Smooth muscle cell (in vitro differentiated cells): Measurements from ENCODE around the gene SKI. TPM values are rescaled to one million over a fixed set of nuclear protein-coding genes. Genes with fewer than 3 reads are reported as not detected.
A peak's percentile ranks its signal among the peaks of the same experiment; 100 is the strongest.

ENCODE experiments used
- DNase-seq: peaks from one replicate; lab custom pipeline; 2025; ENCODE audit not compliant: unreplicated experiment; lab: John Stamatoyannopoulos, UW
- H2AFZ ChIP-seq: fragments of 200-600 bp; sonication (generic); 2 replicates; pipeline ENCODE4 v1.6.0; 2016; ENCODE audit warnings: antibody characterized with exemption, low read depth, mild to moderate bottlenecking
- H3F3A ChIP-seq: fragments of 200-600 bp; sonication (generic); 2 replicates; pipeline ENCODE4 v1.6.0; 2017; ENCODE audit warnings: antibody characterized with exemption, low read depth
- H3K27ac ChIP-seq: fragments of 200-600 bp; sonication (generic); 2 replicates; pipeline ENCODE4 v1.5.1; 2016; ENCODE audit warnings: low read depth, mild to moderate bottlenecking
- H3K27me3 ChIP-seq: fragments of 200-600 bp; sonication (generic); 2 replicates; pipeline ENCODE4 v1.6.1; 2016; ENCODE audit warnings: low read depth, mild to moderate bottlenecking
- H3K36me3 ChIP-seq: fragments of 200-600 bp; sonication (generic); 2 replicates; pipeline ENCODE4 v1.5.1; 2016; ENCODE audit warnings: low read depth
- H3K4me1 ChIP-seq: fragments of 200-600 bp; sonication (generic); 2 replicates; pipeline ENCODE4 v1.5.1; 2016; ENCODE audit warnings: low read depth
- H3K4me2 ChIP-seq: fragments of 200-600 bp; sonication (generic); 2 replicates; pipeline ENCODE4 v1.6.0; 2016; ENCODE audit warnings: mild to moderate bottlenecking
- H3K4me3 ChIP-seq: fragments of 200-600 bp; sonication (generic); 2 replicates; pipeline ENCODE4 v1.5.1; 2016; ENCODE audit warnings: mild to moderate bottlenecking
- H3K79me2 ChIP-seq: fragments of 200-600 bp; sonication (generic); 2 replicates; pipeline ENCODE4 v1.6.0; 2016; ENCODE audit warnings: low read depth, mild to moderate bottlenecking
- H3K9ac ChIP-seq: fragments of 200-600 bp; sonication (generic); 2 replicates; pipeline ENCODE4 v1.6.0; 2016; ENCODE audit warnings: low read depth
- H3K9me3 ChIP-seq: fragments of 200-600 bp; sonication (generic); replicated peaks from 2 replicates; pipeline ENCODE4 v1.5.1; 2016; ENCODE audit warnings: low read depth
- H4K20me1 ChIP-seq: fragments of 200-600 bp; sonication (generic); 2 replicates; pipeline ENCODE4 v1.6.0; 2016; ENCODE audit warnings: low read depth
- WGBS: methylation state at CpG from one replicate; pipeline ENCODE4 v1.1.7; 2016; ENCODE audit warnings: low lambda C conversion rate; 5-methylcytosine and 5-hydroxymethylcytosine counted together
- polyA plus RNA-seq: library from polyadenylated mRNA; unstranded; fragments of >200 nt; fragmentation: Nextera tagmentation; extraction: Ambion mirVana; gene quantifications from 2 replicates; pipeline ENCODE4 v1.2.1, GENCODE V29; 2016
- total RNA-seq: library from RNA; depleted of rRNA; stranded (reverse); fragments of >200 nt; gene quantifications from 2 replicates; pipeline ENCODE4 v1.2.3, GENCODE V29; 2014
- TF ChIP-seq, protein P1 (sequence below): fragments of 200-600 bp; sonication (generic); IDR thresholded peaks from 2 replicates; pipeline ENCODE4 v1.5.1; 2017; ENCODE audit warnings: borderline replicate concordance, mild to moderate bottlenecking, antibody characterized with exemption; ENCODE audit not compliant: insufficient read depth, poor library complexity, severe bottlenecking

SKI gene
- total and polyA plus RNA-seq, 2 experiments from 2014 or later = 4.2 to 19.6 TPM

DNA sequence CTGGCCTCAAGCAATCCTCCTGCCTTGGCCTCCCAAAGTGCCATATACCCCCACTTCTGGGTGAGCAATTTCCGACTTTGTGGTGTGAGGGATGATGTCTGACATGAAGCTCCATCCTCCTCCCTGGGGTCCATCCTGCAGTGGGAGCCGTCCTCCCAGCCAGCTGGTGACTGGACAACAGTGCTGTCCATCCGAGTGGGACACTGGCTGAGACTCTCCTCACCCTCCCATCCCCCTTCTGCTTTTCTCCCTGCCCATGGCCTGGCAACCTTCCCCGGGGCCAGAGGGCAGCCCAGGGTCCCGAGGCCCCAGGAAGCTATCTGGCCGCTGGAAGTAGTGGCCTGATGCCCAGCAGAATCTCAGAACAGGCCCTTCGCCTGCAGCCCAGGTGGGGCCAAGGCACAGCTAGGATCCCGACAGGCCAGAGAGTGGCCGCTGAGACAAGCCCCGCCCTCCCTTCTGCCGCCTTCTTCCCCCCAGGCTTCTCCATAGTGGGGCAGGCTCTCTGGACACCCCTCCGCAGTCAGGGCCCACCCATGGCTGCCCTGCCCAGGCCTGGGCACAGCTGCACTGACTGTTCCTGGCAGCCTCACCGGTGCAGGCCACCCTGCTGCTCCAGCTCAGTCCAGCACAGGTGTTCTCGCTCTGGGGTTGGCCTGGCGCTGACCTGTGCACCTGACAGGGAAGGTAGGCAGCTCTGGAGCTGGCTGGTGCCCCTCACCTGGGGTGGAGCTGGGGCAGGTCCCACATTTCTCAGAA lies 25.1 kb upstream of the SKI start:
- peaks cover 14% of the 10 kb centered on the region for H3K79me2 ChIP-seq
- no peak overlapping the region for H3K9ac ChIP-seq
- TF ChIP-seq, protein P1, sequence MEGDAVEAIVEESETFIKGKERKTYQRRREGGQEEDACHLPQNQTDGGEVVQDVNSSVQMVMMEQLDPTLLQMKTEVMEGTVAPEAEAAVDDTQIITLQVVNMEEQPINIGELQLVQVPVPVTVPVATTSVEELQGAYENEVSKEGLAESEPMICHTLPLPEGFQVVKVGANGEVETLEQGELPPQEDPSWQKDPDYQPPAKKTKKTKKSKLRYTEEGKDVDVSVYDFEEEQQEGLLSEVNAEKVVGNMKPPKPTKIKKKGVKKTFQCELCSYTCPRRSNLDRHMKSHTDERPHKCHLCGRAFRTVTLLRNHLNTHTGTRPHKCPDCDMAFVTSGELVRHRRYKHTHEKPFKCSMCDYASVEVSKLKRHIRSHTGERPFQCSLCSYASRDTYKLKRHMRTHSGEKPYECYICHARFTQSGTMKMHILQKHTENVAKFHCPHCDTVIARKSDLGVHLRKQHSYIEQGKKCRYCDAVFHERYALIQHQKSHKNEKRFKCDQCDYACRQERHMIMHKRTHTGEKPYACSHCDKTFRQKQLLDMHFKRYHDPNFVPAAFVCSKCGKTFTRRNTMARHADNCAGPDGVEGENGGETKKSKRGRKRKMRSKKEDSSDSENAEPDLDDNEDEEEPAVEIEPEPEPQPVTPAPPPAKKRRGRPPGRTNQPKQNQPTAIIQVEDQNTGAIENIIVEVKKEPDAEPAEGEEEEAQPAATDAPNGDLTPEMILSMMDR = no peak
- no peak for DNase-seq
- no peak overlapping the region for H3K27ac ChIP-seq
- peaks cover 10% of the 10 kb centered on the region for H3K4me1 ChIP-seq
- no peak overlapping the region for H3K4me2 ChIP-seq
- no peaks in the 10 kb centered on the region for H4K20me1 ChIP-seq
- H3F3A ChIP-seq = peaks cover 8% of the 10 kb centered on the region
- H3K36me3 ChIP-seq = no peaks in the 10 kb centered on the region
- H3K27me3 ChIP-seq = no peaks in the 10 kb centered on the region
- no peaks in the 10 kb centered on the region for H3K9me3 ChIP-seq
- no peak overlapping the region for H3K4me3 ChIP-seq
- WGBS = 92% methylated on average over 12 of the region's 15 CpGs
- H2AFZ ChIP-seq = no peak overlapping the region

DNA sequence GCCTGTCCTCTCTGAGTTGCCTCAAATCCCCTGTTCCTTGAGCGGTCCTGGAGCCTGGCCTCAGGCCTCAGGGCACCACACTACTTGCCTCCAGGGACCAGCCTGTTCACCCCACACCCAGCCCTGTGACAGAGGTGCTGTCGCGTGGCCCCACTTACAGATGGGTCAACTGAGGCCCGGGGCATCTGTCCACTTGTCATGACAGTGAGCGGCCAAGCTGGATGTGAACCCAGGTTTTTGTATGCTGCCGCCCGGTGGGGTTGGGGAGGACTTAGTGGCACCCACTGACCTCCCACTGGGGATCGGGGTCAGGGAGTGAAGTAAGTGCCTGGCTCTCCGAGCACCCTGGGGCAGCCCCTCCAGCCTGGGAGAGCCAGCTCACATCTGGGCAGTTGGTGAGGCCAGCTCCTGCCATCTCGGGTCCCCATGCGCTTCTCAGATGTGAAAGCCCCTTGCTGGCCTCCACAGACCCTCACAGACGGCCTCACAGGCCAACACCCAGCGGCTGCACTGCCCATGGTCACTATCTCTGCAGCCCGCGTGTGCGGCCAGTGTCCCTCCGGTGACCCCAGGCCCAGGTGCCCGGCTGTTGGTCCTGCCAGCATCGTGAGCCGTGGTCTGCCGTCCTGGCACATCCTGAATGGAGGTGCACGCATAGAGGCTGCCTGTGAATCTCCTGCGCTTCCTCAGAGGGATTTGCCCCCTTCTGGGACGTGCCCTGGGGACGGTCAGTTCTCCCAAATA lies 24.3 kb upstream of the SKI start:
- Histone ChIP-seq H4K20me1 (no peaks in the 10 kb centered on the region), H3K4me2 (peak overlapping the region; percentile 97), H3K27ac (peak overlapping the region; percentile 66), H3K9me3 (no peaks in the 10 kb centered on the region), H3F3A (peaks cover 10% of the 10 kb centered on the region), H3K36me3 (no peaks in the 10 kb centered on the region), H3K4me3 (peak overlapping the region; percentile 63), H3K27me3 (no peaks in the 10 kb centered on the region), H2AFZ (no peak overlapping the region), H3K9ac (no peak overlapping the region), H3K4me1 (peaks cover 15% of the 10 kb centered on the region), H3K79me2 (peaks cover 14% of the 10 kb centered on the region)
- DNase-seq = no peak
- 79% methylated on average over 25 of the region's 25 CpGs for WGBS
- TF ChIP-seq, protein P1 = no peak

DNA sequence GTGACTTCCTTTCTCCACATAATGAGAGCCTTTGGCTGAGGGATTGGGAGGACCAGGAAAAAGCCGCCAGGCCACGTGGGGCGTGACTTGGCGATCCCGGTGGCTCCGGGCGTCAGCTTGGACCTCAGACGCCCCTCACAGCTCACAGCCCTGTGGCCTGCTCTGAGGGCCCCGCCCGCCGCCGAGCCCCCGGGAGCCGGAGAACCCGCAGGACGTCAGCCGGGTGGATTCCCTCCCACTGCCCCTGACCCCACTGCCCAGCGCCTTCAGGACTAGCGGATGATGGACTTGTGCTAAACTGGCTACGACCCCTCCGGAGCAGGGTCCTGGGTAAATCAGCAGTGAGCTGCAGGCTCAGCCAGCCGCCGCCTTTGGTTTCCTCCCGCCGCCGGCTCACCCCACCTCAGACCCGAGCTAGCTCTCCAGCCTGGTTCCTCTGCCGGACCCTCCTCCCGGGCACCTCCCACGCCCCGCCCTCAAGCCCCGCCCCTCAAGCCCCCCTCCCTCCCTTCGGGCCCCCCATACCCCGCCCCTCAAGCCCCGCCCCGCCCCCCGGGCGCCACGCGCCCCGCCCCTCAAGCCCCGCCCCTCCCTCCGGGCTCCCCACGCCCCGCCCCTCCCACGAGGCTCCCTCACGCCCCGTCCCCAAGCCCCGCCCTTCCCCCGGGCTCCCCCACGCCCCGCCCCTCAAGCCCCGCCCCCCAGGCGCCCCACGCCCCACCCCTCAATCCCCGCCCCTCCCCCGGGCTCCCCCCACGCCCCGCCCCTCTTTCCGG lies 23.5 kb upstream of the SKI start:
- Histone ChIP-seq H3K4me2 (peak overlapping the region; percentile 97), H3K27ac (peak overlapping the region; percentile 66), H3K27me3 (no peaks in the 10 kb centered on the region), H3K36me3 (no peaks in the 10 kb centered on the region), H3K4me1 (peaks cover 19% of the 10 kb centered on the region), H3K9me3 (no peaks in the 10 kb centered on the region), H4K20me1 (no peaks in the 10 kb centered on the region), H3K4me3 (peak overlapping the region; percentile 63), H2AFZ (peak overlapping the region; percentile 59), H3F3A (peaks cover 10% of the 10 kb centered on the region), H3K9ac (no peak overlapping the region), H3K79me2 (peaks cover 14% of the 10 kb centered on the region)
- TF ChIP-seq, protein P1 = no peak
- WGBS = 1% methylated on average over 19 of the region's 60 CpGs
- DNase-seq = peak; percentile 98
